HG03521 (cell line): ENCODE measurements around the gene GSTO1.
A peak's percentile ranks its signal among the peaks of the same experiment; 100 is the strongest.

Experiments used
- ATAC-seq: cut with Tn5 transposase; IDR thresholded peaks from one replicate; pipeline ENCODE4 v1.9.1; 2021; ENCODE audit warnings: mild to moderate bottlenecking, moderate library complexity; ENCODE audit not compliant: unreplicated experiment

Gene GSTO1

DNA sequence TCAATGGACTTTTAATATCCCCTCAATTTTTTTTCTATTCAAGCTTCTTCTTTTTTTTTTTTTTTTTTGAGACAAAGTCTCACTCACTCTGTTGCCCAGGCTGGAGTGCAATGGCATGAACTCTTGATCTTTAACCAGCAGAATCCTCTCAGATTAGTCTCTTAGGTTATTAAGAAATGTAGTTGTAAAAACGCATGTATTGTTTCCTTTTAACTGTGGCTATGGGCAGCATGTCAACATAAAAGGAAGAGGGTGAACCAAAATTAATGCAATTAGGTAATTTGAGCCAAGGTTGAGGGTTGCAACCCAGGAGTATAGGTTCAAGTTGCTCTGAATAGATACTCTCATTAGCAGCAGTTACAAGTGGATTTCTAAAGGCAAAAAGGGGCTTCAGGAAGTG is 4.3 kb upstream of the GSTO1 start:
- ATAC-seq, result no peak

DNA sequence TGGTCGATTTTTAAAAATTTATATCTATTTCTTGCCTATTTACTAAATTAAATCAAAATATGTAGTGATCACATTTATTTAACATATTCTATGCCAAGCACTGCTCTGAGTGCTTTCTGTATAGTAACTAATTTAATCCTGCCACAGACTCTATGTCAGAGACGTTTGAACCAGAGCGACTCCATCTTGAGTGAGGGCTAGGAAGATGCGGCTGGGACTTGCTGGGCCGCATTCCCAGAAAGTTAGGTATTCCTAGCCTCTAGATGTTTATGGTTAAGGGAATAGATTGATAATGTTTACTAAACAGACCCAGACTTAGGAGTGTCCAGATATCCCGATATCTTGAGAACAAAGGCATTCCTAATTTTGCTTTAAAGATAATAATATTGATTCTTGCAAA is 3.2 kb upstream of the GSTO1 start:
- no peak for ATAC-seq

DNA sequence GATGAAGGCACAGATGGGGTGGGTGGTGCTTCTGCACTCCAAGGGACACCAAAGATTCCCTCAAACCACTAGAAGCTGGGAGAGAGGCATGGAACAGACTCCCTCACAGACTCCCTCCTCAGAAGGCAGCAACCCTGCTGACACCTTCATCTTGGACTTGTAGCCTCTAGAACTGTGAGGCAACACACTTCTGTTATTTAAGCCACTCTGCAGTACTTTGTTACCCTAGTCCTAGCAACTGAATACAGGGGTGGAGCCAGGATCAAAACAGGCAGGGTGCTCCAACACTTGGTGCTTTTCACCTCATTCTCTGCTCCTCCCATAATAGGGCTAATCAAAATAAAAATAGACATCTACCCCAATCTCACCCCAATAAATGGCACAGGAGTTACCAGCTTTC is 2.3 kb upstream of the GSTO1 start:
- no peak for ATAC-seq

DNA sequence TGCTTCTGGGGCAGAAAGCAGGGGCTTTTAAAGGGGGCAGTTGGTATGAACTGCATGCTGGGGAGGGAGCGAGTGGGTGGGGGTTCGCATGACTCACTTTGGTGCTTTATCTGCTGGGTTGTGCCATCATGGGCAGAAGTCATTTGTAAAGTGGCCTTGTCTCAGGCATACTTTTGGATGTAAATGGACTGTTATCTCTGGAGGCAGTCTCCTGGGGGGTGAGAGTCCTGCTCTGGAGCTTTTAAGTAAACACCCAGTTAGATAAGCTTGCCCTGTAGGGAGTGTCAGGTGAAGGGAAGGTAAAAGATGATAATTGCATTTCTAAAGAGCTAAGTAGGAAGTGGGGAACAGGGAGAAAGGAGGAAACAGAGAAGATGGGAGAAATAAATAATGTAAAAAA is 1.6 kb upstream of the GSTO1 start:
- ATAC-seq, result no peak

DNA sequence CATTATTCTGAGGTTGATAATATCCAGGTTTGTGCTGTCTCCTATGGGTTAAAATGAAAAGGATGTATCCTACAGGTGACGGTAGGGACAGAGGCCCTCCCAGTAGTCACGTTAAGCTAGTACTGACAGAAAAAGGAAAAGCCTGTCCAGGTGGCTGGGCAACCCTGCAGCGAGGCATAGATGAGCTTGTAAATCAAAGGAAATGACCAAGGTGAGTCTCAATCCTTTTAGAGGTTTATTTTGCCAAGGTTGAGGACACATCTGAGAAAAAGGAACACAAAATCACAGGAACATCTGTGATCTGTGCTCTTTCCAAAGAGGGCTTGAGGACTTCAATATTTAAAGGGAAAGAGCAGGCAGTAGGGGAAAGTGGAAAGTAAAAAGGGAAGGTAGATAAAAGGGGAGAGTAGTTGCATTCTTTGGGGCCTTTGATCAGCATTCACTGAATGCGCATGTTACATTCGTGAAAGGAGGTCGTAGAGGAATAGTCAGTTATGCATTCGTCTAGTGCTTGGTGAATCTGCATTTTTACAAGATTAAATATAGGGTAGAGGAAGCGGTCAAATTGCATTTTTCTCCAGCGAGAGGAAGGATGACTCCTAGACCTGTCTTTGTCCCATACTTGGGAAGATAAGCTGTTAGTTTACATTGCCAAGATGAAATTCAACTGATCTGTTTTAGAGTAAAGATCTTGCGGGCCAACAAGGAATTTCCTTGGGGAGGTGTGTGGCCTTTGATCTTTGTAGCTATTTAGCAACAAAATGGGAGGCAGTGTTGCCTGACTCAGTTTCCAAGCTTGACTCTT is 884 bp upstream of the GSTO1 start:
- ATAC-seq, result no peak

DNA sequence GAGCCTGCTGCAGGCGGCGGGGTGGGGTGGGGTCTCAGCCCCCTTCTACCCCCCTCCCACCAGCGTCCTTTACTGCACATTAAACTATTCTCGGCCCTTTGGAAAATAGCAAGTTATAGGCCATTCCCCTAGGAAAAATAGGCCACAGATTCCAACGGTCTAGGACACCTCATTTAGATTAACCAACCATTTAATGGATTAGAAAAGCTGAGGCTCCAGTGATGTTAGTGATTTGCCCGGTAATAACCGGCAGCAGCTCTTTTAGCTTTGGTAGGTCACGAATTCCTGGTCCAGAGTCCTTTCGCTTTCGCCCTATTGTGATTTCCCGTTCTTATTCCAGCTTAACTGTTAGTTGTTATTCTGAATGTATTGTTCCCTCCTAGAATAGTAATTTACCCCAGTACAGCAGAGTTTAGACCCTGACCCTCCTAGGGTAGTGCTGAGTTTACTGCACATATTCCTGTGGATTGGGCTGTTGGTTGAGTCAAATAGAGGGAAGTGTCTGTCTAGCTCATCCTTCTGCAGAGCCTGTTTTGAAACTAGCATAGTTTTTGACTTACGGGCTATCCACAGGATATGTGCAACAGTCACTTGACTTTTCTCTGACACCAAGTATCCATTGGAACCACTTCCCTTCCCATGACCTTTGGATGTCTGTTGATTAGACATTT is 754 bp downstream of the GSTO1 start:
- ATAC-seq, result no peak

DNA sequence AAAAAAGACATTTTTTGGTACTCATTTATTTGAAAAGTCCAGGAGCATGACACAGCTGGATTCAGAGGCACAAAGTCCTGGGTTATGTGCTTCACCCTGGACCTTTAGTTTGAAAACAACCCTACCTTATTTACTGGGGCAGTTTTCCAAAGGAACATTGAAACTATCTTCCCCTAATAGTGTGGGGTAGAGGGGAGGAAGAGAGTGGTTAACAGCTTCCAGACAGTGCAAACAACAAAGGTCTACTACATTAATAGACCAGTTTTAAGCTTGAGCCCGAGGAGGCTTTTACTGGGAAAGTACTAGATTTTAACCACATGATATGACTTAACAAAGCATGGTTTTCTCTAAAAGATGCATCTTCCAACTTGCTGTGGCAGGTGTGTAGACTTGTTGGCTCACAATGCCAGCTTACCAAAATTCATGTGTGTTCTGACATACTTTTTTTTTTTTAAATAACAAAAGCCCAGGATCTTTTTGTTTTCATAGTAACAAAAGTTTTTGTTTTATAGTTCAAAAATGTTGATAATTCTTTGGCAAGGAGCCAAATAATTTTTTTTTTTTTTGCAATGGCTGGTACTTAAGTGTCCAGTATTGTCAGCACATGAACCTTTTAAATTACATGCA is 1.8 kb downstream of the GSTO1 start:
- ATAC-seq, result no peak

DNA sequence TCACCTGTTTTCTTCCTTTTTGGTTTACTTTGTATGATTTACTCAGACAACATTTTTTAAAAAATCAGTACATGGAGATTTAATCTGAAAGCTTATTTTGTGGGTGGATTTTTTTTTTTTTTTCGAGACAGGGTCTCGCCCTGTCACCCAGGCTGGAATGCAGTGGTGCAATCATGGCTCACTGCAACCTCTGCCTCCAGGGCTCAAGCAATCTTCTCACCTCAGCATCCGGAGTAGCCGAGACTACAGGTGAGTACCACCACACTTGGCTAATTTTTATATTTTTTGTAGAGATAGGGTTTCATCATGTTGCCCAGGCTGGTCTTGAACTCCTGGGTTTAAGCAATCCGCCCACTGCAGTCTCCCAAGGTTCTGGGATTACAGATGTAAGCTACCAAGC is 2.5 kb downstream of the GSTO1 start:
- no peak for ATAC-seq

DNA sequence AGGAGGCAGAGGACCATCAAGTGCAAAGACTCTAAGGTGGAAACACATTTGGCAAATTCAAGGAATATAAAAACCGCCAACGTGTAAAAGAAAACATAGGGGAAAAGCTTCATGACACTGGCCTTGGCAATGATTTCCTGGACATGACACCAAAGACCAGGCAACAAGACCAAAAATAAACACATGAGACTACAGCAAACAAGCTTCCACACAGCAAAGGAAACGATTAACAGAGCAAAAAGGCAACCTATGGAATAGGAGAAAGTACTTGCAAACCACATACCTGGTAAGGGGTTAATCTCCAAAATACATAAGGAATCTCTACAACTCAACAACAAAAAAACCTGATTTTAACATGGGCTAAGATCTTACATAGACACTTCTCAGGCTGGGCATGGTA is 3.5 kb downstream of the GSTO1 start:
- no peak for ATAC-seq

DNA sequence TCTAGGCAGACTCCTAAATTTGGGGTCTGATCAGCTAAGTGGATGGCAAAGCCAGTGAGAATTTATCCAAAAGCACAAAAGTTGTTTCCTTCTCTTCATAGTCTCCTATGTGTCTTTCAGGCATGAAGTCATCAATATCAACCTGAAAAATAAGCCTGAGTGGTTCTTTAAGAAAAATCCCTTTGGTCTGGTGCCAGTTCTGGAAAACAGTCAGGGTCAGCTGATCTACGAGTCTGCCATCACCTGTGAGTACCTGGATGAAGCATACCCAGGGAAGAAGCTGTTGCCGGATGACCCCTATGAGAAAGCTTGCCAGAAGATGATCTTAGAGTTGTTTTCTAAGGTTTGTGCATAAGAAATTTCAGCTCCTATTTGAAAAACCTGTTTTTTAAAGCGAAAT is 4.8 kb downstream of the GSTO1 start:
- no peak for ATAC-seq

DNA sequence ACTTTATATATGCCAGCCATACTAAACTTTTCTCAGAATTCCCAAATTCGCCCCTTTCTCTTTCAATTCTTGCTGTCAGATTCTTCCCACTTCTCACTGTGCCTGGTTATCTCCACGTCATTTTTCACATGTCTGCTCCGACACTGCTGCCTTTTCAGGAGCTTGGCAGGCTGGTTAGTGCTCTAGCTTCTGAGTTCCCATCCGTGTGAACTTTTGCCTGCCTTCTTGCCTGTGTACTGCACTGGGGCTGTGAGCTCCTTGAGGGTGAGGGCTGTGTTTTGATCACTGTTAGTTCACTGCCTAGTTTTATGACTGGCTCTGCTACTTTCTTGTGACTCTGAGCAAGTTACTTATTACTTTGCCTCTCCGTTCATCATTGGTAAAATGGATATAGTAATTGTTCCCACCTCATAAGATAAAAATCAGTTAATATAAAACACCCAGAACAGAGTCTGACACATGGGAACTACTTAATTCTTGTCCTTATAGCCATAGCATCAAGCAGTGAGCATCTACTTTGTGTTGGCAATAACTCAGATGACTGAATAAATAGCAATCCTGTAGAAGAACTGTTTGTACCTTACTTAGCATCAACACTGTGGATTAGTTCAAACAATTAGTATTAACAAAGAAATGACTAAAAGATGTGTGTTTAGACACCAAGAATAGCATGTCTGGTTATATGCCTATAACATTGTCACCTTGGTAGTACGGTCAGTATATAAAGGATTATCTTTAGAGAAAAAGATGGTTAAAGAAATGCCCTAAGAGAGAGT is 5.5 kb downstream of the GSTO1 start:
- ATAC-seq, result no peak

DNA sequence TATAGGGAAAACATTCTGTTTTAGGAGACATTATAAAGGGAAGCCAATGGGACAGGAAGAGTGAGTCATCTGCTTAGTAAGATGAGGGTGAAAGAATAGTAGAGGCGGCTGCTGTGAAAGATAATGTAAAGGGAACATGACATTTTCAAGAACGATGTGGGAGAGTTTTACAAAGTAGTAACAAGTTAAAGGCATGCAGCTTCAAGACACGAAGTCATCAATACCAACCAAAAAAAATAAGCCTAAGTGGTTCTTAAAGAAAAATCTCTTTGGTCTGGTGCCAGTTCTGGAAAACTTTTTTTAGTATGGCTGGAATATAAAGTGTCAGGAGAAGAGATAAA is 6.1 kb downstream of the GSTO1 start:
- no peak for ATAC-seq

DNA sequence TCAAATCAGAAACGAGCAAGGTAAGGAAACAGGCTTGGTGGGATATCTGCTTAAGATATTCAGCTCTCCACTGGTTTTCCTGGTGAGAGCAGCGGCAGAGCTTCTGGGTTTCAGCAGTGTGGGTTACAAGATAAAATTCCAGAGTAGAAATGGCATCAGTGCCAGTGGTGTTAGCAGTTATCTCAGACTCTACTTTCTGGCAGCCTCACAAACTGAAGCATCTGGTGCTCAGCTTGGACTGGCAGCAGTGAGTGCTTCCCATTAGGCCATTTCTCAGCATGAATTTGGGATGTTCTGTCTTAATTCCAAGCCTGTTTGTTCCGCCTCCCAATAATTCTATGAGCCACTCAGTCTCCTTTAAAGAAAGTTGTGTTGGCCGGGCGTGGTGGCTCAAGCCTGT is 7.4 kb downstream of the GSTO1 start:
- ATAC-seq, result no peak

DNA sequence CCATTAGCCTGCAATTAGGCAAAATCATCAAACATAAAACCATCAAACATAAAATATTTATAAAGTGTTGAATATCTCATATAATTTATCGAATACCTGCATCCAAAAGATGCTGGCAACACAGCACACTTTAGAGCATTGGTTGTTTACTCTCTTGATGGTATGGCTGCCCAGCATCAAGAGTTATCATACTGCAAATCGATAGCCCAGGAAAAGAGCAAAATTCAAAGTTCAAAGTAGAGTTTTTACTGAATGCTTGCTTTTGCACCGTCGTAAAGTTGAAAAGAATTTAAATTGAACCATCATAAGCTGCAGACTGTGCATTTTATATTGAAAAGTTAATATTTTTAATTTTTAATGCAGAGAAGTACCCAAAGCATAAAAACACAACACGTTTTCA is 10.1 kb downstream of the GSTO1 start:
- no peak for ATAC-seq

DNA sequence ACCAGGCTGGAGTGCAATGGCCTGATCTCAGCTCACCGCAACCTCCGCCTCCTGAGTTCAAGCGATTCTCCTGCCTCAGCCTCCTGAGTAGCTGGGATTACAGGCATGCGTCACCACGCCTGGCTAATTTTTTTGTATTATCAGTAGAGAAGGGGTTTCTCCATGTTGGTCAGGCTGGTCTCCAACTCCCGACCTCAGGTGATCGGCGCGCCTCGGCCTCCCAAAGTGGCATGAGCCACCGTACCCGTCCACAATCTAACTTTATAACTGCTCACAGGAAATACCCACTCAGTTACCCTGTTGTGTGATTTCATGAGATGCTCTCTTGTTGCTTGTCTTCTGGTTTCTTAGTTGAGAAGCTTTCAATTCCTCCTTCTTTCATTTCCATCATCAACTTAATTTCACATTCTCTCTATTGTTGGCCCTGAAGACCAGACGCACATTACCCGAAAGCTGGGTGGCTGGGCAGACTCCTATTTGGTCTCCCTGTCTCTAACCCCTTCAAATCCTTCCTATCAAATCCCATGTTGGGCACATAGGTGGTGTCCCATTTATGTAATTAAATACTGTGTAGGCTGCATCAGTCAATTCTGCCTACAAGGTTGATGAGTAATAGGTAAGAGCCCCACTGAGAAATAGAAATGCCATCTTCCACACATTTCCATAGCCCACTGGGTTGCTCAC is 13.2 kb downstream of the GSTO1 start:
- ATAC-seq, result no peak

DNA sequence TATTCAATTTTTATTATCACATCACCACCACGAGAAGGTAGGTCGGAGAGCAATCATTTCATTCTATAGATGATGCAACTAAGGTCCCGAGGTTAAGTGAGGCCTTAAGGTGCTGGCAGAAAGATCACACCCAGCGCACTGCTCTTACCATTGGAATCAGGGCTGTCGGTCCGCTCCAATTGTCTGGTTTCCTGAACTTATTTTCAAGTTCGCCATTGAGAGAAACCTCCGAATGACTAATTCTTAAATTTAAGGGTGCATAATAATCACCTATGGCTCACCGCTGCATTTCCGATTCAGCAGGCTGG is 13.7 kb downstream of the GSTO1 start:
- no peak for ATAC-seq

DNA sequence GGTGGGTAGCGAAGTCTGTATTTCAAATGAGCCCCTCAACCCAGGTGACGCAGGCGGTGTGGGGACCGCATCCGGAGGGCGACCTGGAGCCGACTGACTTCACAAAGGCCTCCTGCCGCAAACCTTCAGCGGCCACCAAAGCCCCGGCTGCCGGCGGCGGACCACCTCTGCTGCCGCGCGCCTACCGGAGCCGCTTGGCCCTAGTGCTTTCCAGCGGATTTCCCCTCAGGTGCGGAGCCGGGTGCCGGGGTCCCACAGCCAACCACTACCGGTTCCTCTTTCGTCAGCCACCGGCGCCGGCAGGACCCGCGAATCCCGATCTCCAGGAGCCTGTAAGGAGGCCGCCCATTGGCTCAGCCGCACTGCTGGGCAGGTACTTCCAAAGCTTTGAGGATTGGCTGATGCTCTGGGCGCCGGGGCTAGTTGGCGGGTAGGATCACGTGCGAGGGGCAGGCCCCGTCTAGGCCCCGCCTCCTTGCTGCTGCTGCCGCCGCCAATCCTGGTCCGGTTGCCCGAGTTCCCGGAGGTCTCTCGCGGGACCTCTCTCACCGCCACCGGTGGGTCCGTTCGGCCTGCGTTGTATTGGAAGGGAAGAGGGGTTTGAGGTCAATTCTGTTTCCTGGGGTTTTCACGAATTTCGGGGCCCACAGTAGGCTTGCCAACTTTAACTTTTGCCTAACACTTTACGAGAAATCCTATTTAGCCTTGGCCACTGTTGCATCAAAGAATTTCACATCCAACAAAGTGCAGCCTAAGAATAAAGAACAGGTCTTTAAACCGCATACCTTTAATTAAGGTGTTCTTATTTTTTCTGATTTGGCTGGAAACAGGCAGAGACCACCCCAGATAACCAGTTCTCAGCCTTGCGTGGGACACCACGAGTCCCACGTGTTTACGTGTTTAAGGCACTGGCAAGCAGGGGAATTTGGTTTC is 14.3 kb downstream of the GSTO1 start, which contains the start of gene GSTO2:
Gene GSTO2 (plus strand): TSS at position 472 of the 933 bp plus-strand sequence. CDS start 5,732 bp downstream, outside the sequence.
- peak; percentile 99 for ATAC-seq

DNA sequence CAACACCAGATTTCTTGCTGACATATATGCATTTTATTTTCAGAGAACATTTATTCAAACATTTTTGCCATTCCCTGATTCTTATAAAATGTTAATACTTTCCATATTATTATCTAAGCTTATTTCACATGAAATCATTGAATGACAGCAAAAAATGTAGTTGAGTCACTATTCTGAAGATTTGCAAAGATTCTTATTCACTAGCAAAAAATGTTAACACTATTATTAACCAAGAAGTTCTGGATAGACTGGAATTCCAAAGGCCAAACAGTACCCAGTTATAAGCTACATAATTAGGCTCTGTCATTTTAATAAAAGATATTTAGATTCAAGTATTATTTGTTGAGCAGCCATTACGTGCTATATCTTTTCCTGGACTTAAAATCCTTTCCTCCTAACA is 18.6 kb downstream of the GSTO1 start:
- ATAC-seq, result no peak

DNA sequence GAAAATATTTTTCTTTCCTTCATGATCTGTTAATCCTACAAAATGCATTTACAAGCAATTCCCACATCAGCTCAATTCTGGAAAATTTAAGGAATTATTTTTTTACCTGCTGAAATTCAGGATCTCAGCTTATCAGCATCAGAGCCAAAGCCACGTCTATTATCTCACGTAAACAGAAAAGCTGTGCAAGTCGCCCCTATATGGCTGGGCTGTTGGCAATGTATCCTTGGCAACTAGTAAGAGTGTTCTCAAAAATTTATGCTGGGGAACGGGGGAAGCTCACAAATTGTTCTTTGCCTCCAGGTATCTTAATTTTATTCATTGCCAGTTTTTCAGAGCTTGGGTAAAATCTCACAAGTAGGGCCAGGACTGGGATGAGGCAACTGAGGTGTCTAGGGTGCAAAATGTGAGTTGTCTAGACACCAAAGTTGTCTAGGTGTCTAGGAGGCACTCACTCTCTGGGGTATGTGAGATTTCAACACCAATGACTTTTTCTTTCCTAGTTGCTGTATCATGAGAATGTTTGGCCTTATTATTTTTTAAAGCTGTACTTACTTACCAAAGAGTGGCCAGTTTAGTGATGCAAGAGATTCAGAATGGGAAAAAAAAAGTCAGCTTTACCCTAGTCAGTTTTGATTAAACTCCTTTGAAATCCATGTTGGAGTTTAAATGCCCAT is 19.3 kb downstream of the GSTO1 start:
- no peak for ATAC-seq
